Endothelial cell of umbilical vein (primary cell): ENCODE measurements around the gene CBFA2T3. TPM values are rescaled to one million over a fixed set of nuclear protein-coding genes. Genes with fewer than 3 reads are reported as not detected.

Experiments
- BruUV-seq: library from RNA; stranded (reverse); fragments of 400-500 nt; replicated peaks from 2 replicates; lab custom pipeline; 2021; lab: Mats Ljungman, UMichigan
- CTCF ChIA-PET: fragments of 300-600, 350-600 bp; sonication (Branson Sonifier 250); formaldehyde crosslinking; loops from one replicate; lab custom pipeline; 2021; ENCODE audit warnings: antibody characterized with exemption, inconsistent platforms; lab: Charles Lee
- POLR2A ChIA-PET: fragments of 300-600, 350-600 bp; sonication (Branson Sonifier 250); formaldehyde crosslinking; loops from one replicate; lab custom pipeline; 2021; ENCODE audit warnings: antibody characterized with exemption, inconsistent platforms; lab: Charles Lee
- DNase-seq: peaks from one replicate; pipeline ENCODE4 v3.0.0-alpha.2; 2011; ENCODE audit warnings: low read depth, low spot score
- FAIRE-seq: peaks from 2 replicates; lab custom pipeline; 2011; peaks lifted over from hg19 to GRCh38; lab: Jason Lieb, UNC
- H2AFZ ChIP-seq: 2 replicates; pipeline ENCODE4 v1.6.0; 2012; ENCODE audit warnings: low read depth, low read length, control low read depth, inconsistent platforms
- H3K27ac ChIP-seq: 2 replicates; pipeline ENCODE4 v1.5.1; 2011; ENCODE audit warnings: low read depth, mild to moderate bottlenecking, control low read depth, low read length, moderate library complexity; ENCODE audit not compliant: insufficient read depth
- H3K27me3 ChIP-seq, 2 experiments: 2 replicates each; pipeline versions ENCODE4 v1.6.0 to v1.6.1; 2011; ENCODE audit warnings: low read length in 2 of 2, mixed read lengths in 1 of 2; ENCODE audit not compliant: control insufficient read depth in 2 of 2, insufficient read depth in 2 of 2
- H3K36me3 ChIP-seq, 2 experiments: 2 replicates in 1 of 2; 3 replicates in 1 of 2; pipeline ENCODE4 v1.5.1; 2011; ENCODE audit warnings: low read length in 2 of 2, mild to moderate bottlenecking in 1 of 2, moderate library complexity in 1 of 2; ENCODE audit not compliant: control insufficient read depth in 2 of 2, insufficient read depth in 2 of 2; ENCODE audit errors: extremely low read depth in 1 of 2
- H3K4me1 ChIP-seq: 3 replicates; pipeline ENCODE4 v1.5.1; 2011; ENCODE audit warnings: mild to moderate bottlenecking, low read length; ENCODE audit not compliant: control insufficient read depth, insufficient read depth; ENCODE audit errors: extremely low read depth
- H3K4me2 ChIP-seq: 2 replicates; pipeline ENCODE4 v1.6.1; 2011; ENCODE audit warnings: low read length, control low read depth, mixed read lengths; ENCODE audit not compliant: insufficient read depth
- H3K4me3 ChIP-seq, 3 experiments: fragments of 200-600 bp in 1 of 3; sonication (generic), shearing (Covaris generic) in 1 of 3; replicated peaks in 1 of 3; 2 replicates each; pipeline ENCODE4 v1.5.1; 2011 to 2016; ENCODE audit warnings: control low read depth in 3 of 3, low read length in 3 of 3, mild to moderate bottlenecking in 2 of 3, inconsistent platforms in 1 of 3, low read depth in 1 of 3, moderate library complexity in 1 of 3; ENCODE audit not compliant: insufficient read depth in 1 of 3
- H3K79me2 ChIP-seq: 2 replicates; pipeline ENCODE4 v1.6.0; 2012; ENCODE audit warnings: low read length, inconsistent platforms; ENCODE audit not compliant: control insufficient read depth, insufficient read depth
- H3K9ac ChIP-seq: replicated peaks from 2 replicates; pipeline ENCODE3; 2011; ENCODE audit warnings: low read length, control low read depth; ENCODE audit not compliant: insufficient read depth; ENCODE audit errors: extremely low read depth
- H3K9me1 ChIP-seq: replicated peaks from 3 replicates; pipeline ENCODE4 v1.6.0; 2011; ENCODE audit warnings: mild to moderate bottlenecking, low read length; ENCODE audit not compliant: control insufficient read depth, insufficient read depth; ENCODE audit errors: extremely low read depth
- H3K9me3 ChIP-seq: replicated peaks from 2 replicates; pipeline ENCODE4 v1.5.1; 2012; ENCODE audit warnings: low read length, inconsistent platforms; ENCODE audit not compliant: control insufficient read depth, insufficient read depth
- H4K20me1 ChIP-seq: replicated peaks from 2 replicates; pipeline ENCODE3; 2011; ENCODE audit warnings: mild to moderate bottlenecking, low read length; ENCODE audit not compliant: control insufficient read depth, insufficient read depth; ENCODE audit errors: extremely low read depth
- CTCF ChIP-seq, 2 donors: IDR thresholded peaks; 1 replicate in 1 of 2; 2 replicates in 1 of 2; pipeline ENCODE4 v1.5.1; 2011; ENCODE audit warnings: low read length in 2 of 2, mild to moderate bottlenecking in 2 of 2, moderate library complexity in 2 of 2, control low read depth in 1 of 2, inconsistent platforms in 1 of 2, low read depth in 1 of 2; ENCODE audit not compliant: insufficient read depth in 1 of 2; ENCODE audit errors: extremely low read depth in 1 of 2
- EZH2 ChIP-seq: IDR thresholded peaks from 2 replicates; pipeline ENCODE4 v1.6.1; 2012; ENCODE audit warnings: borderline replicate concordance, low read depth, mild to moderate bottlenecking, moderate library complexity, low read length, inconsistent platforms; ENCODE audit not compliant: severe bottlenecking
- FOS ChIP-seq: IDR thresholded peaks from 2 replicates; pipeline ENCODE4 v1.6.1; 2011; ENCODE audit warnings: mild to moderate bottlenecking, low read length, moderate library complexity, borderline replicate concordance; ENCODE audit not compliant: insufficient read depth
- GATA2 ChIP-seq: IDR thresholded peaks from 2 replicates; pipeline ENCODE4 v1.7.0; 2011; ENCODE audit warnings: low read depth, mild to moderate bottlenecking, moderate library complexity, mixed read lengths, low read length; ENCODE audit not compliant: insufficient read length, insufficient read depth
- JUN ChIP-seq: IDR thresholded peaks from 2 replicates; pipeline ENCODE4 v1.6.1; 2011; ENCODE audit warnings: borderline replicate concordance, low read depth; ENCODE audit not compliant: insufficient read length, insufficient read depth
- MYC ChIP-seq: IDR thresholded peaks from one replicate; pipeline ENCODE4 v1.6.1; 2011; ENCODE audit warnings: mild to moderate bottlenecking, low read depth, low read length
- POLR2A ChIP-seq: IDR thresholded peaks from 2 replicates; pipeline ENCODE4 v1.6.1; 2012; ENCODE audit warnings: low read depth, mild to moderate bottlenecking, control low read depth, low read length
- POLR2AphosphoS5 ChIP-seq: IDR thresholded peaks from 2 replicates; pipeline ENCODE4 v1.6.1; 2012; ENCODE audit warnings: low read depth, mild to moderate bottlenecking, control low read depth, low read length, moderate library complexity; ENCODE audit not compliant: insufficient read depth
- dilution Hi-C: fragments of 300-500 bp; cut with MboI; formaldehyde crosslinking; loops from one replicate; pipeline ENCODE4 v1.15.0; 2019; ENCODE audit warnings: low sequenced_read_pairs; ENCODE audit not compliant: extremely low pct_ligation_motif_present
- intact Hi-C: fragments of 100-400 bp; cut with micrococcal nuclease; formaldehyde crosslinking; loops from one replicate; pipeline ENCODE4 v1.10.0; 2022
- polyA plus RNA-seq, 4 experiments: library from polyadenylated mRNA; depleted of rRNA in 3 of 4; stranded (reverse) in 3 of 4; unstranded in 1 of 4; fragments of >200 nt; gene quantifications; 2 replicates each; pipeline versions ENCODE4 v1.2.1 to v1.2.3, GENCODE V29; 2011 to 2012; ENCODE audit warnings: missing spikeins in 1 of 4
- total RNA-seq: library from RNA; stranded (reverse); gene quantifications from 2 replicates; pipeline ENCODE4 v1.2.3, GENCODE V29; 2021
- TF ChIP-seq, protein P1 (sequence below): IDR thresholded peaks from 2 replicates; pipeline ENCODE4 v1.6.1; 2011; ENCODE audit not compliant: insufficient read depth, insufficient read length

The CBFA2T3 gene
- total and polyA plus RNA-seq, 2 donors (not counting 3 experiments of a cell fraction or from before 2014, with no cell fraction given), result not detected

GRCh38 chr16:88848557-88848956 is 128.4 kb downstream of the CBFA2T3 start:
- no peaks in the 10 kb centered on the region for H3K9me1 ChIP-seq
- H4K20me1 ChIP-seq, result no peaks in the 10 kb centered on the region
- DNase-seq (no peak), FAIRE-seq (no peak)
- H3K27me3 ChIP-seq, result no peaks in the 10 kb centered on the region
- H3K4me1 ChIP-seq, result no peaks in the 10 kb centered on the region
- H3K4me3 ChIP-seq, result no peak overlapping the region
- intact Hi-C loops (no loop called here), dilution Hi-C loops (no loop called here)
- no peaks in the 10 kb centered on the region for H3K79me2 ChIP-seq
- H2AFZ ChIP-seq, result no peak overlapping the region
- H3K27ac ChIP-seq, result no peak overlapping the region
- BruUV-seq, result no TSS peak
- no peaks in the 10 kb centered on the region for H3K9me3 ChIP-seq
- H3K9ac ChIP-seq, result no peak overlapping the region
- POLR2A ChIA-PET, result no interaction called here
- H3K36me3 ChIP-seq, result peaks cover 0 to 5% of the 10 kb centered on the region in 2 experiments
- CTCF ChIA-PET, result interaction anchor here (0.8 to 1.3 kb wide), 3 partner anchors 8 to 111 kb away, joined by 3 read pairs; no protein-coding TSS in a partner anchor
- no peak overlapping the region for H3K4me2 ChIP-seq
- TF ChIP-seq CTCF (IDR thresholded peaks at IDR 0.05; ENCODE audit: extremely low read depth in 1 of 2, insufficient read depth in 1 of 2, low read depth in 1 of 2, low read length in 2 of 2) (no peak), JUN (no peak), GATA2 (no peak), FOS (no peak), POLR2A (no peak), POLR2AphosphoS5 (no peak), MYC (no peak), EZH2 (no peak)
- TF ChIP-seq, protein P1, sequence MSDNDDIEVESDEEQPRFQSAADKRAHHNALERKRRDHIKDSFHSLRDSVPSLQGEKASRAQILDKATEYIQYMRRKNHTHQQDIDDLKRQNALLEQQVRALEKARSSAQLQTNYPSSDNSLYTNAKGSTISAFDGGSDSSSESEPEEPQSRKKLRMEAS, result no peak
